LNCAP (cell line): ENCODE results near the gene SASH1.
A peak's percentile ranks its signal among the peaks of the same experiment; 100 is the strongest.

Experiments used
- CTCF ChIP-seq: fragments of 450-650 bp; IDR thresholded peaks from 2 replicates; pipeline ENCODE4 v1.5.1; 2017; ENCODE audit warnings: mild to moderate bottlenecking

Gene SASH1

GRCh38 chr6:148457843-148458159, 115.2 kb downstream of the SASH1 start:
- TF ChIP-seq CTCF = no peak

GRCh38 chr6:148459238-148459637, 116.6 kb downstream of the SASH1 start:
- TF ChIP-seq CTCF = no peak

GRCh38 chr6:148460876-148461646, 118.4 kb downstream of the SASH1 start:
- TF ChIP-seq CTCF = no peak

GRCh38 chr6:148461986-148462577, 119.4 kb downstream of the SASH1 start:
- no peak for TF ChIP-seq CTCF

GRCh38 chr6:148463671-148464070, 121.0 kb downstream of the SASH1 start:
- no peak for TF ChIP-seq CTCF

GRCh38 chr6:148464319-148465010, 121.8 kb downstream of the SASH1 start:
- peak; percentile 92 for TF ChIP-seq CTCF

- TF ChIP-seq CTCF = 0 out of 2 replicates have a peak, but pooled peaks have one; percentile 18
Observed at GRCh38 chr6:148465011-148465335, 122.3 kb downstream of the SASH1 start.
